WTC11 (cell line): ENCODE data around the gene TNFRSF6B. TPM values are rescaled to one million over a fixed set of nuclear protein-coding genes. Genes with fewer than 3 reads are reported as not detected.

ENCODE experiments used
- ATAC-seq: fragments of 200-7000 bp; cut with Tn5 transposase; 2 replicates; pipeline ENCODE4 v1.10.0; 2021; ENCODE audit warnings: mild to moderate bottlenecking, moderate library complexity
- CTCF ChIA-PET: fragments of 300-600 bp; sonication (Branson Sonifier 250); formaldehyde crosslinking; loops from one replicate; lab custom pipeline; 2021; ENCODE audit warnings: antibody characterized with exemption; lab: Charles Lee
- POLR2A ChIA-PET: fragments of 350-600 bp; sonication (Branson Sonifier 250); formaldehyde crosslinking; loops from one replicate; lab custom pipeline; 2021; ENCODE audit warnings: antibody characterized with exemption; lab: Charles Lee
- DNase-seq: peaks from one replicate; pipeline ENCODE4 v3.0.0; 2021; ENCODE audit warnings: low spot score
- H3K27ac Mint-ChIP-seq: 2 replicates; pipeline ENCODE4 v1.8.0; 2021; ENCODE audit warnings: mixed read lengths
- H3K27me3 Mint-ChIP-seq: 2 replicates; pipeline ENCODE4 v1.8.0; 2021; ENCODE audit warnings: low read depth, mild to moderate bottlenecking, moderate library complexity, mixed read lengths
- H3K36me3 Mint-ChIP-seq: 2 replicates; pipeline ENCODE4 v1.8.0; 2021; ENCODE audit warnings: mixed read lengths
- H3K4me1 Mint-ChIP-seq: 2 replicates; pipeline ENCODE4 v1.8.0; 2022; ENCODE audit warnings: mixed read lengths
- H3K4me3 Mint-ChIP-seq: 2 replicates; pipeline ENCODE4 v1.8.0; 2021; ENCODE audit warnings: mild to moderate bottlenecking, moderate library complexity, mixed read lengths
- H3K9me3 Mint-ChIP-seq: 2 replicates; pipeline ENCODE4 v1.8.0; 2021; ENCODE audit warnings: mixed read lengths
- CTCF ChIP-seq: fragments of 200-600 bp; IDR thresholded peaks from 2 replicates; pipeline ENCODE4 v1.8.0; 2022; ENCODE audit warnings: antibody characterized with exemption
- E2F1 ChIP-seq: sonication (generic); formaldehyde crosslinking; IDR thresholded peaks from 2 replicates; pipeline ENCODE4 v1.8.0; 2022; ENCODE audit warnings: mild to moderate bottlenecking, missing genetic modification reagents
- E2F4 ChIP-seq: sonication (generic); formaldehyde crosslinking; IDR thresholded peaks from 2 replicates; pipeline ENCODE4 v1.8.1; 2022; ENCODE audit warnings: low read depth, mild to moderate bottlenecking, moderate library complexity, missing genetic modification reagents, borderline replicate concordance
- ETV6 ChIP-seq: sonication (generic); formaldehyde crosslinking; IDR thresholded peaks from 2 replicates; pipeline ENCODE4 v1.8.1; 2022; ENCODE audit warnings: mild to moderate bottlenecking, missing genetic modification reagents
- GRHL2 ChIP-seq: fragments of 250-450 bp; sonication (Bioruptor Pico); IDR thresholded peaks from 2 replicates; pipeline ENCODE4 v1.8.0; 2022; ENCODE audit warnings: mild to moderate bottlenecking, moderate library complexity; ENCODE audit not compliant: insufficient replicate concordance, severe bottlenecking
- HMGA2 ChIP-seq: fragments of 250-450 bp; sonication (Bioruptor Pico); IDR thresholded peaks from 2 replicates; pipeline ENCODE4 v1.4.0; 2021; ENCODE audit warnings: mild to moderate bottlenecking, moderate library complexity
- NR2C2 ChIP-seq: sonication (generic); formaldehyde crosslinking; IDR thresholded peaks from 2 replicates; pipeline ENCODE4 v1.8.0; 2022; ENCODE audit warnings: mild to moderate bottlenecking, missing genetic modification reagents
- NR3C1 ChIP-seq: sonication (generic); formaldehyde crosslinking; conservative IDR thresholded peaks from 2 replicates; pipeline ENCODE4 v1.8.1; 2023; ENCODE audit warnings: low read depth, mild to moderate bottlenecking, missing genetic modification reagents
- OVOL2 ChIP-seq: fragments of 250-450 bp; sonication (Bioruptor Pico); IDR thresholded peaks from 2 replicates; pipeline ENCODE4 v1.9.0; 2021; ENCODE audit warnings: mild to moderate bottlenecking, borderline replicate concordance
- PREB ChIP-seq: sonication (generic); formaldehyde crosslinking; IDR thresholded peaks from 2 replicates; pipeline ENCODE4 v1.8.1; 2022; ENCODE audit warnings: mild to moderate bottlenecking, missing genetic modification reagents, moderate library complexity, borderline replicate concordance
- PRRX2 ChIP-seq: fragments of 250-450 bp; sonication (Bioruptor Pico); IDR thresholded peaks from 2 replicates; pipeline ENCODE4 v1.8.0; 2021; ENCODE audit warnings: mild to moderate bottlenecking
- SMAD3 ChIP-seq: sonication (generic); formaldehyde crosslinking; IDR thresholded peaks from 2 replicates; pipeline ENCODE4 v1.8.0; 2022; ENCODE audit warnings: missing genetic modification reagents, mild to moderate bottlenecking, borderline replicate concordance
- SOX15 ChIP-seq: fragments of 250-450 bp; sonication (Bioruptor Pico); IDR thresholded peaks from 2 replicates; pipeline ENCODE4 v1.9.0; 2021; ENCODE audit warnings: mild to moderate bottlenecking
- STAT6 ChIP-seq: sonication (generic); formaldehyde crosslinking; conservative IDR thresholded peaks from 2 replicates; pipeline ENCODE4 v1.8.1; 2023; ENCODE audit warnings: mild to moderate bottlenecking, low read depth, missing genetic modification reagents, moderate library complexity
- ZNF281 ChIP-seq: sonication (generic); formaldehyde crosslinking; IDR thresholded peaks from 2 replicates; pipeline ENCODE4 v1.8.0; 2023; ENCODE audit warnings: mild to moderate bottlenecking, missing genetic modification reagents
- ZNF317 ChIP-seq: sonication (generic); formaldehyde crosslinking; IDR thresholded peaks from 2 replicates; pipeline ENCODE4 v1.8.1; 2023; ENCODE audit warnings: low read depth, mild to moderate bottlenecking, moderate library complexity, missing genetic modification reagents, borderline replicate concordance
- ZNF416 ChIP-seq: fragments of 250-450 bp; sonication (Bioruptor Pico); IDR thresholded peaks from 2 replicates; pipeline ENCODE4 v1.9.0; 2021; ENCODE audit warnings: mild to moderate bottlenecking, inconsistent platforms
- total RNA-seq: library from RNA; stranded (reverse); gene quantifications from 3 replicates; pipeline ENCODE4 v1.2.3, GENCODE V29; 2021

TNFRSF6B gene
- total RNA-seq, 1 experiment from 2014 or later, result not detected

GRCh38 chr20:63701051-63701328 lies 4.5 kb downstream of the TNFRSF6B start (continued):
- no peak for TF ChIP-seq E2F1 (CRISPR knock-in tag)
- no peak for TF ChIP-seq E2F4 (CRISPR knock-in tag)
- TF ChIP-seq ETV6 (CRISPR knock-in tag), result no peak
- no peak for TF ChIP-seq PRRX2 (CRISPR knock-in tag)
- TF ChIP-seq OVOL2, result no peak

GRCh38 chr20:63701329-63702035 lies 5.0 kb downstream of the TNFRSF6B start:
- POLR2A ChIA-PET, result no interaction called here
- CTCF ChIA-PET, result no interaction called here

More at GRCh38 chr20:63701329-63702035, 5.0 kb downstream of the TNFRSF6B start:
- peaks cover 12% of the 10 kb centered on the region for H3K36me3 Mint-ChIP-seq
- TF ChIP-seq OVOL2 (no peak), SMAD3 (no peak), E2F1 (CRISPR knock-in tag) (no peak), NR3C1 (no peak), PREB (CRISPR knock-in tag) (no peak), CTCF (no peak), ZNF416 (CRISPR knock-in tag) (no peak), GRHL2 (CRISPR knock-in tag) (no peak), ZNF317 (CRISPR knock-in tag) (no peak), ZNF281 (CRISPR knock-in tag) (no peak), SOX15 (CRISPR knock-in tag) (no peak), NR2C2 (CRISPR knock-in tag) (no peak), STAT6 (CRISPR knock-in tag) (no peak), HMGA2 (no peak)
- TF ChIP-seq, all 79 proteins: peak for 0
- Mint-ChIP-seq H3K4me3 (no peak overlapping the region), H3K9me3 (no peaks in the 10 kb centered on the region), H3K27me3 (no peaks in the 10 kb centered on the region), H3K4me1 (peaks cover 5% of the 10 kb centered on the region), H3K27ac (no peak overlapping the region)
- DNase-seq (no peak), ATAC-seq (no peak)
